GM12891 (cell line): ENCODE measurements around the gene EYS.

Source experiments
- DNase-seq: peaks from one replicate; pipeline ENCODE4 v3.0.0; 2011; ENCODE audit warnings: low spot score; ENCODE audit not compliant: insufficient read length
- FAIRE-seq: peaks from 2 replicates; lab custom pipeline; 2011; peaks lifted over from hg19 to GRCh38; lab: Jason Lieb, UNC
- PAX5 ChIP-seq: IDR thresholded peaks from 2 replicates; pipeline ENCODE4 v1.6.1; 2011; ENCODE audit warnings: low read length, moderate library complexity, mild to moderate bottlenecking; ENCODE audit not compliant: insufficient read depth, severe bottlenecking
- POLR2A ChIP-seq: IDR thresholded peaks from 2 replicates; pipeline ENCODE4 v1.6.1; 2011; ENCODE audit warnings: low read depth, low read length, control low read depth
- POLR2AphosphoS5 ChIP-seq: IDR thresholded peaks from 2 replicates; pipeline ENCODE4 v1.6.1; 2011; ENCODE audit warnings: low read depth, low read length, control low read depth
- POU2F2 ChIP-seq: IDR thresholded peaks from 2 replicates; pipeline ENCODE4 v1.6.1; 2011; ENCODE audit warnings: low read depth, mild to moderate bottlenecking, control low read depth, low read length, moderate library complexity
- SPI1 ChIP-seq: IDR thresholded peaks from 2 replicates; pipeline ENCODE4 v1.6.1; 2011; ENCODE audit warnings: low read depth, low read length, control low read depth
- TAF1 ChIP-seq: IDR thresholded peaks from 2 replicates; pipeline ENCODE4 v1.6.1; 2011; ENCODE audit warnings: low read depth, low read length, control low read depth

EYS gene

GRCh38 chr6:63926950-63927927 is 1779.8 kb downstream of the EYS start:
- no peak for DNase-seq
- FAIRE-seq: no peak
- no peak for TF ChIP-seq SPI1
- no peak for TF ChIP-seq POU2F2
- no peak for TF ChIP-seq TAF1
- TF ChIP-seq PAX5: no peak
- TF ChIP-seq POLR2A: no peak
- no peak for TF ChIP-seq POLR2AphosphoS5

GRCh38 chr6:63926258-63926780 is 1780.7 kb downstream of the EYS start:
- no peak for DNase-seq

GRCh38 chr6:63923139-63923739 is 1783.8 kb downstream of the EYS start:
- no peak for TF ChIP-seq TAF1
- TF ChIP-seq SPI1: no peak
- no peak for TF ChIP-seq PAX5
- no peak for TF ChIP-seq POLR2A
- no peak for TF ChIP-seq POU2F2
- no peak for TF ChIP-seq POLR2AphosphoS5
- FAIRE-seq (peak; percentile 82), DNase-seq (no peak)

More at GRCh38 chr6:63926258-63926780, 1780.7 kb downstream of the EYS start:
- no peak for FAIRE-seq
- TF ChIP-seq TAF1 (no peak), POU2F2 (no peak), SPI1 (no peak), POLR2A (no peak), PAX5 (no peak), POLR2AphosphoS5 (no peak)

GRCh38 chr6:63919556-63920110 is 1787.4 kb downstream of the EYS start:
- FAIRE-seq (no peak), DNase-seq (no peak)
- no peak for TF ChIP-seq POU2F2
- no peak for TF ChIP-seq SPI1
- TF ChIP-seq PAX5: no peak
- TF ChIP-seq POLR2AphosphoS5: no peak

GRCh38 chr6:63912887-63913286 is 1794.1 kb downstream of the EYS start:
- DNase-seq (no peak), FAIRE-seq (no peak)
- no peak for TF ChIP-seq POLR2AphosphoS5
- TF ChIP-seq POU2F2: no peak
- TF ChIP-seq TAF1: no peak
- no peak for TF ChIP-seq SPI1
- TF ChIP-seq POLR2A: no peak
- TF ChIP-seq PAX5: no peak

GRCh38 chr6:63910863-63911551 is 1796.0 kb downstream of the EYS start:
- TF ChIP-seq PAX5 (no peak), POU2F2 (no peak), POLR2A (no peak), POLR2AphosphoS5 (no peak), SPI1 (no peak), TAF1 (no peak)
- DNase-seq: no peak
- FAIRE-seq: no peak

GRCh38 chr6:63904650-63905248 is 1802.3 kb downstream of the EYS start:
- FAIRE-seq: no peak
- TF ChIP-seq POLR2A (no peak), TAF1 (no peak), POLR2AphosphoS5 (no peak), POU2F2 (no peak), SPI1 (no peak), PAX5 (no peak)

GRCh38 chr6:63899550-63899949 is 1807.5 kb downstream of the EYS start:
- no peak for FAIRE-seq
- no peak for TF ChIP-seq POLR2A
- no peak for TF ChIP-seq SPI1
- no peak for TF ChIP-seq TAF1
- no peak for TF ChIP-seq PAX5
- no peak for TF ChIP-seq POLR2AphosphoS5
- no peak for TF ChIP-seq POU2F2
- no peak for DNase-seq

More at GRCh38 chr6:63904650-63905248, 1802.3 kb downstream of the EYS start:
- no peak for DNase-seq
